ENCODE results near the gene ZNF750.

The ZNF750 gene

GRCh38 chr17:82875407-82875856, 35.6 kb upstream of the ZNF750 start:
- TF ChIP-seq TOX (CRISPR knock-in tag; IDR thresholded peaks at IDR 0.05; ENCODE audit: borderline replicate concordance) (no peak), POU6F1 (CRISPR knock-in tag; IDR thresholded peaks at IDR 0.05; ENCODE audit: borderline replicate concordance, low read depth) (no peak), ISL1 (CRISPR knock-in tag; IDR thresholded peaks at IDR 0.05) (no peak), CSRNP3 (CRISPR knock-in tag; IDR thresholded peaks at IDR 0.05) (no peak), SNAI2 (CRISPR knock-in tag; IDR thresholded peaks at IDR 0.05) (no peak)
- TF ChIP-seq, protein P1, sequence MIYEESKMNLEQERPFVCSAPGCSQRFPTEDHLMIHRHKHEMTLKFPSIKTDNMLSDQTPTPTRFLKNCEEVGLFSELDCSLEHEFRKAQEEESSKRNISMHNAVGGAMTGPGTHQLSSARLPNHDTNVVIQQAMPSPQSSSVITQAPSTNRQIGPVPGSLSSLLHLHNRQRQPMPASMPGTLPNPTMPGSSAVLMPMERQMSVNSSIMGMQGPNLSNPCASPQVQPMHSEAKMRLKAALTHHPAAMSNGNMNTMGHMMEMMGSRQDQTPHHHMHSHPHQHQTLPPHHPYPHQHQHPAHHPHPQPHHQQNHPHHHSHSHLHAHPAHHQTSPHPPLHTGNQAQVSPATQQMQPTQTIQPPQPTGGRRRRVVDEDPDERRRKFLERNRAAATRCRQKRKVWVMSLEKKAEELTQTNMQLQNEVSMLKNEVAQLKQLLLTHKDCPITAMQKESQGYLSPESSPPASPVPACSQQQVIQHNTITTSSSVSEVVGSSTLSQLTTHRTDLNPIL (CRISPR knock-in tag; IDR thresholded peaks at IDR 0.05; ENCODE audit: low read depth), result no peak
- no peak for ATAC-seq

- ATAC-seq, result no peak
- TF ChIP-seq, protein P2, sequence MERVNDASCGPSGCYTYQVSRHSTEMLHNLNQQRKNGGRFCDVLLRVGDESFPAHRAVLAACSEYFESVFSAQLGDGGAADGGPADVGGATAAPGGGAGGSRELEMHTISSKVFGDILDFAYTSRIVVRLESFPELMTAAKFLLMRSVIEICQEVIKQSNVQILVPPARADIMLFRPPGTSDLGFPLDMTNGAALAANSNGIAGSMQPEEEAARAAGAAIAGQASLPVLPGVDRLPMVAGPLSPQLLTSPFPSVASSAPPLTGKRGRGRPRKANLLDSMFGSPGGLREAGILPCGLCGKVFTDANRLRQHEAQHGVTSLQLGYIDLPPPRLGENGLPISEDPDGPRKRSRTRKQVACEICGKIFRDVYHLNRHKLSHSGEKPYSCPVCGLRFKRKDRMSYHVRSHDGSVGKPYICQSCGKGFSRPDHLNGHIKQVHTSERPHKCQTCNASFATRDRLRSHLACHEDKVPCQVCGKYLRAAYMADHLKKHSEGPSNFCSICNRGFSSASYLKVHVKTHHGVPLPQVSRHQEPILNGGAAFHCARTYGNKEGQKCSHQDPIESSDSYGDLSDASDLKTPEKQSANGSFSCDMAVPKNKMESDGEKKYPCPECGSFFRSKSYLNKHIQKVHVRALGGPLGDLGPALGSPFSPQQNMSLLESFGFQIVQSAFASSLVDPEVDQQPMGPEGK (CRISPR knock-in tag; IDR thresholded peaks at IDR 0.05; ENCODE audit: borderline replicate concordance), result no peak
- TF ChIP-seq POU6F1 (CRISPR knock-in tag; IDR thresholded peaks at IDR 0.05; ENCODE audit: borderline replicate concordance, low read depth) (no peak), TOX (CRISPR knock-in tag; IDR thresholded peaks at IDR 0.05; ENCODE audit: borderline replicate concordance) (no peak), CSRNP3 (CRISPR knock-in tag; IDR thresholded peaks at IDR 0.05) (no peak), ISL1 (CRISPR knock-in tag; IDR thresholded peaks at IDR 0.05) (no peak), OSR1 (CRISPR knock-in tag; IDR thresholded peaks at IDR 0.05) (no peak), RARB (CRISPR knock-in tag; IDR thresholded peaks at IDR 0.05) (no peak), GLIS3 (CRISPR knock-in tag; IDR thresholded peaks at IDR 0.05) (no peak), ZFP3 (CRISPR knock-in tag; IDR thresholded peaks at IDR 0.05) (no peak), ZNF70 (CRISPR knock-in tag; IDR thresholded peaks at IDR 0.05) (no peak), ZNF8 (CRISPR knock-in tag; IDR thresholded peaks at IDR 0.05) (no peak), ZNF565 (CRISPR knock-in tag; conservative IDR thresholded peaks at IDR 0.05; ENCODE audit: low read depth) (no peak), BACH2 (CRISPR knock-in tag; IDR thresholded peaks at IDR 0.05; ENCODE audit: borderline replicate concordance) (no peak), TCF4 (CRISPR knock-in tag; IDR thresholded peaks at IDR 0.05; ENCODE audit: borderline replicate concordance) (no peak), ZFP30 (CRISPR knock-in tag; IDR thresholded peaks at IDR 0.05) (no peak)
Observed at GRCh38 chr17:82874011-82874835, 34.4 kb upstream of the ZNF750 start.

- no peak for ATAC-seq
- TF ChIP-seq TCF4 (CRISPR knock-in tag; IDR thresholded peaks at IDR 0.05; ENCODE audit: borderline replicate concordance) (no peak), CSRNP3 (CRISPR knock-in tag; IDR thresholded peaks at IDR 0.05) (no peak), ZNF8 (CRISPR knock-in tag; IDR thresholded peaks at IDR 0.05) (no peak), ZNF565 (CRISPR knock-in tag; conservative IDR thresholded peaks at IDR 0.05; ENCODE audit: low read depth) (no peak), ESRRG (CRISPR knock-in tag; IDR thresholded peaks at IDR 0.05) (no peak), GLIS3 (CRISPR knock-in tag; IDR thresholded peaks at IDR 0.05) (no peak), BACH2 (CRISPR knock-in tag; IDR thresholded peaks at IDR 0.05; ENCODE audit: borderline replicate concordance) (no peak), ZFP30 (CRISPR knock-in tag; IDR thresholded peaks at IDR 0.05) (no peak), PPARA (CRISPR knock-in tag; IDR thresholded peaks at IDR 0.05; ENCODE audit: borderline replicate concordance) (no peak), RARB (CRISPR knock-in tag; IDR thresholded peaks at IDR 0.05) (no peak), SNAI2 (CRISPR knock-in tag; IDR thresholded peaks at IDR 0.05) (no peak), OSR1 (CRISPR knock-in tag; IDR thresholded peaks at IDR 0.05) (no peak)
- TF ChIP-seq, protein P1 (CRISPR knock-in tag; IDR thresholded peaks at IDR 0.05; ENCODE audit: low read depth), result no peak
Observed at GRCh38 chr17:82873521-82873920, 33.7 kb upstream of the ZNF750 start.
